ENCODE data around the gene GPR108. TPM values are rescaled to one million over a fixed set of nuclear protein-coding genes. Genes with fewer than 3 reads are reported as not detected.

Gene GPR108
- total and polyA plus RNA-seq, 2 of the 13 experiments (the other 11 are each of a cell fraction or from before 2014, with no cell fraction given) = 36.4 to 63.0 TPM

- TF ChIP-seq RAD51 (IDR thresholded peaks at IDR 0.05; ENCODE audit: borderline replicate concordance) (no peak), MBD4 (IDR thresholded peaks at IDR 0.05; ENCODE audit: borderline replicate concordance, low read length) (no peak), ZNF468 (CRISPR knock-in tag; IDR thresholded peaks at IDR 0.05) (no peak), HNRNPLL (IDR thresholded peaks at IDR 0.05; ENCODE audit: low read depth, low read length, poor library complexity, severe bottlenecking) (peak; percentile 77), HES4 (CRISPR knock-in tag; IDR thresholded peaks at IDR 0.05; ENCODE audit: borderline replicate concordance) (no peak), TMF1 (CRISPR knock-in tag; IDR thresholded peaks at IDR 0.05; ENCODE audit: low read depth) (no peak), AHDC1 (CRISPR knock-in tag; IDR thresholded peaks at IDR 0.05; ENCODE audit: borderline replicate concordance) (no peak), ZNF30 (CRISPR knock-in tag; IDR thresholded peaks at IDR 0.05) (no peak), ARID5B (CRISPR knock-in tag; IDR thresholded peaks at IDR 0.05) (peak; percentile 16; the same call in 1 of the 2 replicates), CEBPB (IDR thresholded peaks at IDR 0.05; ENCODE audit: borderline replicate concordance, low read depth, low read length) (peak; percentile 84), SKIL (CRISPR knock-in tag; IDR thresholded peaks at IDR 0.05; ENCODE audit: borderline replicate concordance) (no peak), ZBTB7B (CRISPR knock-in tag; IDR thresholded peaks at IDR 0.05) (no peak), MIXL1 (CRISPR knock-in tag; IDR thresholded peaks at IDR 0.05) (no peak), PBX2 (CRISPR knock-in tag; IDR thresholded peaks at IDR 0.05) (peak; percentile 97)
- TF ChIP-seq, protein P1, sequence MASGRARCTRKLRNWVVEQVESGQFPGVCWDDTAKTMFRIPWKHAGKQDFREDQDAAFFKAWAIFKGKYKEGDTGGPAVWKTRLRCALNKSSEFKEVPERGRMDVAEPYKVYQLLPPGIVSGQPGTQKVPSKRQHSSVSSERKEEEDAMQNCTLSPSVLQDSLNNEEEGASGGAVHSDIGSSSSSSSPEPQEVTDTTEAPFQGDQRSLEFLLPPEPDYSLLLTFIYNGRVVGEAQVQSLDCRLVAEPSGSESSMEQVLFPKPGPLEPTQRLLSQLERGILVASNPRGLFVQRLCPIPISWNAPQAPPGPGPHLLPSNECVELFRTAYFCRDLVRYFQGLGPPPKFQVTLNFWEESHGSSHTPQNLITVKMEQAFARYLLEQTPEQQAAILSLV (CRISPR knock-in tag; IDR thresholded peaks at IDR 0.05; ENCODE audit: borderline replicate concordance) = no peak; the same call in 1 of the 2 replicates
Observed at GRCh38 chr19:6737284-6737872, at the start of gene GPR108 (continued).
